HG02870 (cell line): Measurements from ENCODE around the gene RPL13A.
"Not testable (repeated sequence)": the region's sequence is repeated elsewhere in the genome, so short reads cannot be mapped to it uniquely, and the experiment has no call there.

Experiments used
- ATAC-seq: cut with Tn5 transposase; IDR thresholded peaks from one replicate; pipeline ENCODE4 v1.9.1; 2021; ENCODE audit warnings: mild to moderate bottlenecking, moderate library complexity; ENCODE audit not compliant: unreplicated experiment

Gene RPL13A

GRCh38 chr19:49487277-49488045 is at the start of gene RPL13A:
Gene RPL13A, plus strand, starts transcription at chr19:49487608. Its CDS starts 22 bp downstream, at chr19:49487630.
- ATAC-seq, result peak; percentile 88

GRCh38 chr19:49438261-49438660 is 49.1 kb upstream of the RPL13A start:
- ATAC-seq, result no peak

- no peak for ATAC-seq
These were observed 47.6 kb upstream of the RPL13A start for GRCh38 chr19:49439836-49440235.

- no peak for ATAC-seq
These were observed 46.8 kb upstream of the RPL13A start for GRCh38 chr19:49440439-49441209.

- no peak for ATAC-seq
These were observed 46.0 kb upstream of the RPL13A start, which contains the start of gene SLC17A7 for GRCh38 chr19:49441210-49441959. Gene SLC17A7, minus strand, starts transcription at chr19:49441527. Its CDS starts 148 bp downstream, at chr19:49441379.

DNA sequence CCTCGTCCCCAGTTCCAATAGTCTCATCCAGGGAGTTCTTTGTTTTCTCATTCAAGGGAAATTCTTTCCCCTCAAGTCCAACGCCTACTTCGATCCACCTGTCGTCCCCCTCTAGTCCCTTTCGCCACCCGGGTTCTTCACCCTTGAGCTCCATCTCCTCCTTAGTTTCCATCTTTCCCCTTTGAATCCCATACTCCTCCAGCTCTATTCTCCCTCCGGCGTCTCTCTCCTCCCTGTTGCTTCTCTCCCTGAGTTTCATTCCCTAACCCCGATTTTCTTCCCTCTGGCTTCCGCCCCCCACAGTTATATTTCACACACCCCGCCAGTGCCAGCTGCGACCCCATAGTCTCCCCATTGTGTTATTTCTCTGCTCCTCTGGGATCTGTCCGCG is 45.5 kb upstream of the RPL13A start:
- no peak for ATAC-seq

DNA sequence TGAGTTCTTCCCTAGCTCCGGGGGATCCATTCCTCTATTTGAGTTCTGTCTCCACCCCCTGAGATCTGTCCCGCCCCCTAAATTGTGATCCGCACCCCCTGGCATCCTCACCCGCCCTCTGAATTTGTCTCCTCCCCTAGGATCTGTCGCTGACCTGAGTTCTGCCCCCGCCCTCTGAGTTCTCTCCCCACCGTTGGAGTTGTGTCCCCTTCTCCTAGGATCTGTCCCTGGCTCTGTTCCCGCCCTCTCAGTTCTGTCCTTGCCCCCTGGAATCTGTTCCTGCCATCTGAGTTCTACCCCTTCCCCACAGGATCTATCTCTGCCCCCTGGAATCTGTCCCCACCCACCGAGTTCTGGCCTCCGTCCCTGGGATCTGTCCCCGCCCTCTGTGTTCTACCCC is 45.1 kb upstream of the RPL13A start:
- no peak for ATAC-seq

GRCh38 chr19:49442771-49443365 is 44.5 kb upstream of the RPL13A start:
- peak; percentile 14 for ATAC-seq

GRCh38 chr19:49443366-49444099 is 43.9 kb upstream of the RPL13A start:
- ATAC-seq, result peak; percentile 72

GRCh38 chr19:49444100-49444700 is 43.2 kb upstream of the RPL13A start:
- not testable (repeated sequence) for ATAC-seq

GRCh38 chr19:49445997-49446396 is 41.4 kb upstream of the RPL13A start:
- no peak for ATAC-seq

DNA sequence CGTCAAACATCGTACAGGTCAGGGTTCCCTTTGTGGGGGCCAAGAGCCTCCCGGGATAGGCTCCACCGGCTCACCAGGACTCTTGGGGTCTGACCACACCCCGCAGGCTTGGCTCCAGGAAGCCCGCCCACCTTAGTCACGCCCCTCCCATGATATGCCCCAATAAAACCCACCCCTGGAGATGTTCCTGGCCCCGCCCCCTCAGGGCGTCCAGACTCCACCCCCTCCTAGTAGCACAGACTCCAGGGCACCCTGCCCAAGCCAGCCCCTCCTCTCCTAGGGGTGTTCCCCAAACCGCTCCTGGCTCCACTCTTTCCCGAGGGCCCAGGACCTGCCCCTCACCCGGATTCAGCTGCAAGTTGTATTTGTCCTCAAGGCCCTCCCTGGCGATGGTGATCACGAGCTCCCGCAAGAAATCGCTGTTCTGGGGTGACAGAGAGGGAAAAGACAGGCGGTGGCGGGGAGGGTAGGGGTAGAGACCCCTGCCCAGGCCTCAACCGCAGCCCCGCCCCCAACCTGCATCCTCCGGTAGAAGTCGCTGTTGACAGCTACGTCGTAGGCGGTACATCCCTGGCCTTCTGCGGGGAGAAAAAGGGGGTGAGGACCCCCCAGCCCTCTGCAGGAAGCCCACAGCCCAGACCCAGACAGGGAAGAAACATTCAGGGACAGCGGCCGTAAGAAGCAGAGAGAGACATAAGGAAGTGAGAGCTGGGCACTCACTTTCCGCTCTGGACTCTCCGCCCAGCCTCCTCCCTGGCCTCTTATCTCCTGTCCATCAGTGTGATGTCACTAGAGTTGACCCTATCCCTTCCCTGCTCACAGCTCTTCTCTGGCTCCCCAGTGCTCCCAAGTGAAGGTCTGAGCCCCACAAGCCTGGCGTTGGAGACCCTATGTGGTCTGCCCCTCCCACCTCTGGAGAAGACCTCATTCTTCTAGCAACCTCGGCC is 39.6 kb upstream of the RPL13A start:
- no peak for ATAC-seq

- no peak for ATAC-seq
These were observed 39.0 kb upstream of the RPL13A start for GRCh38 chr19:49448432-49448786.

GRCh38 chr19:49450405-49450804 is 37.0 kb upstream of the RPL13A start:
- ATAC-seq, result no peak

DNA sequence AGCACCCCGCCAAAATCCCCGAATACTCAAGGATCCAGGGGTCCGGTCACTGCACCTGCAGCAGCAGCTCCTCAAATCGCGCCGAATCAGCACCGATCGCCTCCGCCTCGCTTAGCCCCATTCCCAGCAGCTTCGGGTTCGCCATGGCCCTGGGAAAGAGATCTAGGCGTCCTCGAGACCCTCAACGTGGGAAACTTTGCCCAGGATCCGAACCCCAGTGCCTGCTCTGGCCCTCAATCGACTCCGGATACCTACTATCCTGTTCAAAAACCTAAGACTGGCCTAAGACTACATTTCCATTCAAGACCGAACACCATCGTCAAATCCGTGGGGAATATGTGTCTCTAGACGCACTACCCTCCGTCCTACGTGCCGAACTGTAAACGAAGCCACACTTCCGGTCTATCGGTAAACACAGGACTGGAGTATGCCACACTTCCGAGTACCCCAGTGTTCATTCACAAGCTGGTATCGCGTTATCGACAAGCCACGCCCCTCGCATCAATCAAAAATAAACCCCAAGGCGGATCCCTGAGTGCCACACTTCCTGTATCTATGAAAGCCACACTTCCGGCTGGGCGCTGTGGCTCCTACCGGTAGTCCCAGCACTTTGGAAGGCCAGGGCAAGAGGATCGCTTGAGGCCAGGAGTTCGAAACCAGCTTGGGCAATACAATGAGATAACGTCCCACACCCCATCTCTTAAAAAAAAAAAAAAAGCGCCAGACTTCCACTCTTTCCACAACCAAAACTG is 35.8 kb upstream of the RPL13A start, which contains the start of gene PIH1D1:
Gene PIH1D1 (minus strand): TSS at position 385 of the 752 bp plus-strand sequence. CDS start 240 bp downstream, at position 145.
- peak; percentile 59 for ATAC-seq

DNA sequence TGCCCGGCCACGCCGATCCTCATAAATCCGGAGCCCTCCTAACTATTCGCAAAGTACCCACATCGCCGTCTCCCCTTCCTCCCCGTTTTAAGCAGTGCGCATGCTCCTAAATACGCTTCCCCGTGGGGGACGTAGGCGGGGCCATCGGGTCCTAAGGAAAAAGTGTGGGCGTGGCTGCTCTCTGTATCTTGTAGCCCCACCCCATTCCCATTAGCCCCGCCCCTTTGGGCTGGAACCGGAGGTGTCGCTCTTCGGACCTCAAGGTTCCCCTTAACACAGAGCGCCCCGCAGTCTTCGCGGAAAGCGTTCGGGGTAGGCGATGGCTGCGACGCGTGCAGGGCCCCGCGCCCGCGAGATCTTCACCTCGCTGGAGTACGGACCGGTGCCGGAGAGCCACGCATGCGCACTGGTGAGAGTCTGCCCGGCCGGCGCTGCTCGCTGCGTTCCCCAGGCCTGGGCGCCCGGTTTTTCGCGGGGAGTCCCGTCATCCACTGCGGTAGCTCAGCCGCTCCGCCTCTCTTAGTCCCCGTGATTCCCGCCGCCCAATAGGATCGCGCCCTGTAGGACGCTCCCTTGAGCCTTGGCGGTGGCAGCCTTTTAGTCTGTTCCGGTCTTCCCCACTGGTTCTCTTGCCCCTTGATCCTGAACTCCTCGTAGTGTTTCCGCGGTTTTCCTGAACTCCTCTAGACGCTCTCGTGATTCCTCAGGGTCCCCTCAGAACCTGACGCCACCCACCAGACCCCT is 34.2 kb upstream of the RPL13A start, which contains the start of gene ALDH16A1:
Gene ALDH16A1 (plus strand): TSS at position 213 of the 744 bp plus-strand sequence. CDS start 107 bp downstream, at position 320.
- ATAC-seq, result peak; percentile 79

- ATAC-seq, result no peak
These were observed 33.6 kb upstream of the RPL13A start for GRCh38 chr19:49453757-49454240.
